Lower leg skin (tissue), 4 donors: ENCODE data around the gene CACNA1B. TPM values are rescaled to one million over a fixed set of nuclear protein-coding genes. Genes with fewer than 3 reads are reported as not detected.

Experiments used
- DNase-seq, 2 donors: peaks; one replicate each; pipeline ENCODE4 v3.0.0-alpha.2; 2019; ENCODE audit warnings: low spot score in 2 of 2
- H3K4me3 ChIP-seq: fragments of 200-600 bp; sonication (generic); 2 replicates; pipeline ENCODE4 v1.5.1; 2017; ENCODE audit warnings: mild to moderate bottlenecking, low read depth; ENCODE audit not compliant: poor library complexity, severe bottlenecking
- CTCF ChIP-seq, 3 donors: fragments of 450-650 bp; IDR thresholded peaks; one replicate each; pipeline ENCODE4 v1.5.1; 2016; ENCODE audit warnings: antibody characterized with exemption in 3 of 3, mild to moderate bottlenecking in 3 of 3, moderate library complexity in 2 of 3
- POLR2A ChIP-seq, 2 donors: fragments of 450-650 bp; IDR thresholded peaks; one replicate each; pipeline ENCODE4 v1.6.1; 2016 to 2017; ENCODE audit warnings: antibody characterized with exemption in 2 of 2, mild to moderate bottlenecking in 1 of 2, moderate library complexity in 1 of 2
- WGBS, 2 donors: methylation state at CpG; one replicate each; pipeline ENCODE4 v1.1.5; 2018; 5-methylcytosine and 5-hydroxymethylcytosine counted together
- intact Hi-C: fragments of 100-400 bp; cut with DNase I; formaldehyde crosslinking; loops from one replicate; pipeline ENCODE4 v1.15.0; 2023; ENCODE audit warnings: low total_unique reads
- total RNA-seq, 4 donors: library from RNA; depleted of rRNA; stranded (reverse); fragments of >200 nt; gene quantifications; one replicate each; pipeline ENCODE4 v1.1.0, GENCODE V29; 2016

The CACNA1B gene
- total RNA-seq, 4 donors from 2014 or later: not detected

- DNase-seq: peak in 1 of 2 donors; percentile 29
- TF ChIP-seq POLR2A (IDR thresholded peaks at IDR 0.05) (no peak), CTCF (IDR thresholded peaks at IDR 0.05) (no peak)
- intact Hi-C loops: no loop called here
- no peak overlapping the region for H3K4me3 ChIP-seq
- 5 to 8% methylated on average over 18 to 61 of the region's 101 CpGs for WGBS, 2 donors
Measured at GRCh38 chr9:137878146-137878941, 762 bp downstream of the CACNA1B start.

- H3K4me3 ChIP-seq: no peak overlapping the region
- 79 to 85% methylated on average over 20 of the region's 20 CpGs for WGBS, 2 donors
- DNase-seq: peak in 1 of 2 donors; percentile 83
- intact Hi-C loops: no loop called here
- TF ChIP-seq POLR2A (IDR thresholded peaks at IDR 0.05): no peak
- no peak for TF ChIP-seq CTCF (IDR thresholded peaks at IDR 0.05)
Measured at GRCh38 chr9:137879052-137879451, 1.5 kb downstream of the CACNA1B start.

GRCh38 chr9:137879566-137880150, 2.1 kb downstream of the CACNA1B start:
- 83 to 95% methylated on average over 8 of the region's 8 CpGs for WGBS, 2 donors
- peak in 1 of 2 donors; percentile 82 for DNase-seq
- H3K4me3 ChIP-seq: no peak overlapping the region
- intact Hi-C loops: no loop called here
- TF ChIP-seq CTCF (IDR thresholded peaks at IDR 0.05) (no peak), POLR2A (IDR thresholded peaks at IDR 0.05) (no peak)

- peak in 1 of 2 donors; percentile 73 for DNase-seq
- TF ChIP-seq CTCF (IDR thresholded peaks at IDR 0.05) (no peak), POLR2A (IDR thresholded peaks at IDR 0.05) (no peak)
- 73 to 81% methylated on average over 16 of the region's 16 CpGs for WGBS, 2 donors
- no peak overlapping the region for H3K4me3 ChIP-seq
- intact Hi-C loops: no loop called here
Measured at GRCh38 chr9:137880160-137880975, 2.8 kb downstream of the CACNA1B start.

- no peak overlapping the region for H3K4me3 ChIP-seq
- TF ChIP-seq POLR2A (IDR thresholded peaks at IDR 0.05) (no peak), CTCF (IDR thresholded peaks at IDR 0.05) (no peak)
- 74 to 79% methylated on average over 9 to 10 of the region's 10 CpGs for WGBS, 2 donors
- intact Hi-C loops: no loop called here
- peak in 1 of 2 donors; percentile 67 for DNase-seq
Measured at GRCh38 chr9:137880976-137881530, 3.5 kb downstream of the CACNA1B start.
